Activated CD4-positive, alpha-beta T cell treated with anti-CD3 and anti-CD28 coated beads, Interleukin-2, amount 50 U/mL, for 24 hours (primary cell): ENCODE measurements around the gene APPL2.

Experiments used
- DNase-seq, 2 donors: peaks; one replicate each; pipeline ENCODE4 v3.0.0-alpha.2; 2020; ENCODE audit warnings: low read depth in 1 of 2, low spot score in 1 of 2

APPL2 gene

DNA sequence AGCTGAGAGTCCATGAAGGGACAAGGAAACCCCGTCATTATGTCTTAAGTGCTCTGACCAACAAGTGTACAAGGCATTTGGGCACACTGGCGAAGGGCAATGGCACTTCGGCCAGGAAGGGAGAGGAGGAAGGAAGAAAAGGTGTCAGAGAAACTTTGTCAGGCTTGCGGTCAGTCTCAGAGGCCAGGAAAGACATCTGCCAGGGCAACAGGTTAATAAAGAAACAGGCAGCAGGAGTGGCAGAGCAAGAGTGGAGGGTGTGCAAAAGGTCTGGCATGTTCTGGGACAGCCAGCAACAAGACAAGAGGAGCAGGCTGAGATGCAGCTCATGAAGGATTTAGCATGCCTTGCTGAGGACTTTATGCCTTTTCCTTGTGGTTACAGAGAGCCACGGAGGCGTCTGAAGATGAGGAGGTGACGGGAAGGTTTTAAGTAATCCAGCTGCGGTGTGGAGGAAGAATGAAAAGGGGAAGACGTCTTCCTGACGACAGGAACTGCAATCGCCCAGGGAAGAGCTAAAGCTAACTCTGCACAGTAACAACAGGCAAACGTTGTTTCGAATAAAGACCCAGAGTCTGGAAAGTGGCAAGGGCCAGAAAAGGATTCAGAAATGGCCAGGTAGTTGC, 13.1 kb downstream of the APPL2 start:
- no peak for DNase-seq

DNA sequence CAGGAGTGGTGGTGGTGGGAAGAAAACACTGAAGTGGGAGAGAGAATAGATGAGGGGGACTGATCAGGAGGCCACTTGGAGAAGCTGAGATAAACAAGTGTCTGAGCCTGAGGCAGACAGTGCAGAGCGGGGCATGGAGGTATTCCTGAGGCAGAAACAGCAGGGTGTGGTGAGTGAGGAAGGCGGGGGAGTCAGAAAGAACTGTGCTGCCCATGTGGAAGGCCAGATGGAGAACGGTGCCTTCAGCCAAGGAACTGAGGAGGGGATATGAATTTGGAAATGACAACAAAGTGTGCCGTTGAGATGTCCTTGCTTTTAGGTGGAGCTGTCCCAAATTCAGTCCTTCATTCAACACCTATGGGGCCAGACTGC, 13.7 kb downstream of the APPL2 start:
- DNase-seq: no peak

DNA sequence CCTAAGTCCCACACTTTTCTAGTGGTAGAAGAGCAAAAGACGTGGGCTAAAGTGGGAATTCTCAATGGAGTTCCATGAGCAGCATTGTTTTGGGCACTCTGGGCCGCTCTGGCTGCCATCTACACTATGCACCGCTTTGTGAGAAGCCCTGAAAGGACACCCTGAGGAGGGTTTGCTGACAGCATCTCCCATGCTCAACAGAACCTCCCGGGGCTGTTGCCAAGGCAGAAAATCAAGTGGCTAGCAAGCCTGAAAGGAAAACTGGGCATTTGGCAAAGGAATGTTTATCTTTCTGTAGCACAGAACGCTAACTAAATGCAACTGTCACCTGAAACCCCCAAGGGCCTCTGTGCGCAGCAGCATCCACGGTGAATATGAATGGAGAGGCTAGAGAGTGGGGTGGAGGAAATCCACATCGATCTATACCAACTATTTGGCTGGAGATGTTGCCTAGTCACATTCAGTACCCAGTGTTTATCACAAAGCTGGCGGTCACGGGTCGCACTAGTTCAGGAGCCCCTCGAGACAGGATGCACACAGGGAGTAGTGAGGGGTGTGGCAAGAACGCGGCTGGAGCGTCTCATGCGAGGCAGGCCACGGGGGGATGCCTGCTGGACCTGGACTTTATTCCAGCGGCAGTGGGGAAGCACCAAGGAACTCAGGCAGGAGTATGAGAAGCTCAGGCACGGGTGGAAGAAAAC, 14.2 kb downstream of the APPL2 start:
- DNase-seq: no peak

DNA sequence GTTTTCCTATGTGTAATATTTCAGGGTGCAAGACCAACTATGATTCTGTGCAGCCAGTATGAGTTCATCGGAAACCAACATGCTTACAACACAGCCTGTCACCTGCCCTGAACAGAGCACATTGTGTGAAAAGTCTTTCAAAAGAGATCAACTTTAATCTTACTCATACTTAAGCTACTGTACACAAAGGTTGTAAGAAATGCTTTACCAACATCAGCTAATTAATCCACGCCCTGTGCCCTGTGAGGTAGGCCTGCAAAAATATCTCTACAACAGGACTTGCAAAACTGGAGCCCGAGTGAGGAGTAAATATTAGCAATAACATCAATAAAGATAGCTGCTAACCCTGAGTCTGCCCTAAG, 15.1 kb downstream of the APPL2 start:
- DNase-seq: no peak

GRCh38 chr12:105220150-105220928, 15.6 kb downstream of the APPL2 start:
- no peak for DNase-seq

- DNase-seq: no peak
Observed at GRCh38 chr12:105219261-105220028, 16.5 kb downstream of the APPL2 start.

GRCh38 chr12:105218434-105218833, 17.5 kb downstream of the APPL2 start:
- DNase-seq: no peak

GRCh38 chr12:105214670-105215375, 21.2 kb downstream of the APPL2 start:
- no peak for DNase-seq

DNA sequence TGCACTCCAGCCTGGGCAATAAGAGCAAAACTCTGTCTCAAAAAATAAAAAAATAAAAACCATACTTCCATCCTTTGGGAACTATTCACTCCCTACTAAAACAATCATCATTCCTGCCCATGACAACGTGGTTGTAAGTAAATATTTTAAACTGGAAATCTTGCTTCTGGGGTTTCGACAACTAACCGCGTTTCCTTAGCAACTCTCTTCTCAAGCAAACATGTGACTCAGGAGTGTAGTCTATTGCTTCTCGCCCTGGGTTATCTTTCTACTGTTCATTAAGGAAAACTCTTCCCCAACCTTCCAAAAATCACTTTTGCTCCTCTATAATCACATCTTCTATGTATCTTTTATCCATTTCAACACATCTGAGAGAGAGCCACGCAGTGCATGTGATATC, 21.8 kb downstream of the APPL2 start:
- DNase-seq: no peak

DNA sequence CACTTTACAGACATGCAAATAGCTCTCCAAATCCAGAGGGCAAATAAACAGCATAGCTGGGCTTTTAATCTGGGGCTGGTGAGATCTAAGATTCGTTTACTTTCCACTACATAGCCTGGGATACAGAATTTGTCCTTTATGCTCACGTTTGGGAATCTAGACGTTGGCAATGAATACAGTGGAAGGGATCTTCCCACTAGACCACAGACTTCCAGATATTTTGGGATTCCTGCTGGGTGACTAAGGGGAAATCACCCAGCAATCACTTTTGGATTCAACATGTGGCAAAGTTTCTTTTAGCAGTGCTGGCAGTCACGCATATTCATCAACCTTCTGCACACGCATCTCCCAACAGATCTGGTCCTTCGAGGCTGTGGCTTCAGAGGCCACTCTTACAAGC, 23.5 kb downstream of the APPL2 start:
- DNase-seq: no peak

DNA sequence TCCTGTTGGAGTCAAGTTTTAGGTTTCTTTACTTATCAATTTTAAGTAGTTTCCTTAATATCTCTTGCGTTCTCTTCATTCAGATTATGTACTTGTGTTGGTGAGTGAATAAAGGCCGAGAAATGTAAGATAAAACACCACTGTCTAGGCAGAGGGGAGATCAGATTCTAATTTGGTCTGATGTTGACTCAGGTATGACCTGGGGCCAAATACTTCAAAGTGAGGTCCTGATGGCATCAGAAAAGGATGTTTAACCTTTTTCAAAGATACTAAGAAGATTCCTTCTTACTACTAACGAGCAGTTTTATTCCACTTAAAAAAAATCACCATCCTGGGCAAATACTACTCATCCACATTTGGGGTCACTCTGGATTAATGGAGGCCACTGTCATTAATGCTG, 26.9 kb downstream of the APPL2 start:
- DNase-seq: no peak

- DNase-seq: no peak
Observed at GRCh38 chr12:105206686-105207374, 29.1 kb downstream of the APPL2 start.

GRCh38 chr12:105205322-105206048, 30.5 kb downstream of the APPL2 start:
- DNase-seq: no peak

GRCh38 chr12:105204916-105205315, 31.1 kb downstream of the APPL2 start:
- peak in 1 of 2 donors; percentile 12 for DNase-seq

GRCh38 chr12:105204127-105204526, 31.8 kb downstream of the APPL2 start:
- DNase-seq: no peak

DNA sequence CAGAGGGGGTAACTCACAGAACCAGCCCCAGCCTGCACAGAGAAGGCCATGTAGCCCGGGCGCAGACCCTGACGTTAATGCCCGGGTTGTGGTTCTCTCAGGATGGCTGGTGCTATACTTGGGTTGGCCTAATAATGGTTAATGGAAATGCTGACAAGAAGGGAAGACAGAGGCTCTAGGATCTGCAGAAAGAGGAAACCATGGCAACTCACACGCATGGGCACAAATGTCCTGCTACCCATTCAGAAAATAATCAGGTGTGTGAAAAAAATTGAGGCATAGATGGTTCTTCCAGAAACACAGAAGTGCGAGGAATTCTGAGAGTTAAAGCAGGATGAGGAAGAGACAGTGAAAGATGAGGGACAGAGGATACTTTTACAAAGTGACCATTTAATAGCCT, 33.8 kb downstream of the APPL2 start:
- DNase-seq: no peak

GRCh38 chr12:105201299-105201698, 34.7 kb downstream of the APPL2 start:
- DNase-seq: no peak

DNA sequence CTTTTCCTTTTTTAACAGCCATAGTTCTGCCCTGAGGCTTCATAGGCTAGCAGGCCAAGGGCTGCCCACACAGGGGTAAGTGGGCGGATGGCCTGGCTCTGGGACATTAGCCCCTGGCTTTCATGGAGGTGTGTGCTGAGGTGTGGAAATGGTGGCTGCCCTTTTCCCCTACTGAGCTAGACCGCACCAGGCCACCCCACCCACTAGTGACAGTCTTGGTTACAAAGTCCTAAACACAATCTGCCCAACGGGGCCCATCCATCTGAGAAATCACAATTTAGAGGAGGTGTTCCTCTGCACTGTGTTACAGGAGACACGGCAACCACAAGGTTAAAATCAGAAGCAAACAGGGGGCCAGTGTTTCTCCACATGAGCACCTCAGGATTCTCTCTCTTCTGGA, 35.6 kb downstream of the APPL2 start:
- DNase-seq: no peak

- no peak for DNase-seq
Observed at GRCh38 chr12:105198961-105199360, 37.0 kb downstream of the APPL2 start.

DNA sequence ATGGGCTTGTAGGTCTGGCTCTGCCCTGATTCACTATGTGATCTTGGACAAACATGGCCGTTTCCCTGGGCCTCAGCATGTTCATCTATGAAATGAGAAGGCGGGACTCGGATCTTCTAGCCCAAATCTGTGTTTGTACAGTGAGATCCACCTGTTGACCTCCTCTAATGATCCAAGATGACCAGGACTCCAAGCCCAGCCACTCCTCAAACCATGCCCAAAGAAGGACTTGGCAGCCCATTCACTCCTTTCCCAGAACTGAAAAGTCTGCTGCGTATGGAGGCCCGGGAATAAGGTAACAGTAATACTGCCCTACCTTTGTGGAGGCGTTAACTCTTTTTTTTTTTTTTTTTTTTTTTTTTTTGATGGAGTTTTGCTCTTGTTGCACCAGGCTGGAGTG, 39.9 kb downstream of the APPL2 start:
- DNase-seq: no peak
